ENCODE results near the gene NFATC1. TPM values are rescaled to one million over a fixed set of nuclear protein-coding genes. Genes with fewer than 3 reads are reported as not detected.

The NFATC1 gene
- total RNA-seq, 2 donors from 2014 or later = 27.6 to 40.8 TPM

DNA sequence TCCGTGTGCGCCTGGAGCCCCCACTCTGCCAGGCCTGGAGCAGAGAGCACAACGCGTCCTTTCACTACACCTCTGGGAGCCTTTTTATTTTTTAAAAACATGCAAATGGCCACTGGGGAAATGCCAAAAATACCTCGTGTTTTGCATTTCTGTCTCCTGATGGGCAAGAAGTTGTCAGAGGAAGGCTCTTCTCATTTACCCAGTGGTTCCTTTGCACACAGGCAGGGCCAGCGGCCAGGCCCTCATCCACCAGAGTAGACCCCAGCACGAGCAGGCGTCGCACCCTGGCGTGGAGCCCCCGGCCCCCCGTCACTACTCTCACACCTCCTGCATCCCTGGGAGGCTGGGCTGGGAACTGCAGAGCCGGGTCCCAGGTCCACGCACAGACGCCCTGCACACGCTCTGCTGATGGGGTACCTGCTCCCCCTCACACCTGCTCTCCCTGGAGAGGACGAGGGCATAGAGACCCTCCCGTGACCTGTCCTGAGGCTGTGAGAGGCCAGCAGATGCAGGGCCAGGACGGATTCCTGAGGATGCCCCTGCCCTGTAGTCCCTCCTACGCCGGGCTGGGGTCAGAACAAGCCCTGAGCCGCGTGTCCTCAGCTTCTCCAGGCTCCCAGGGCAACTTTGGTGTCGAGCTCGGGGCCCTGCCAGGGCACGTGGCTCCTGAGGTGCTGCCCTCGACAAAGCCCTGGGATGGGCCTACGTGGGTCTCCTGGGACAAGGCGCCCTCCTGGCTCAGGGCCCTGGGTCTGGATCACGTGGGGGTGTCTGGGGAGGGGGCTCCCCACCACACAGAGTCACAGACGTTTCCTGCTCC lies 65.0 kb downstream of the NFATC1 start:
- H3K9me3 ChIP-seq = no peaks in the 10 kb centered on the region

GRCh38 chr18:79461627-79462026 lies 65.9 kb downstream of the NFATC1 start:
- ATAC-seq (ENCODE audit: insufficient number of reproducible peaks, low FRiP score, low read depth) = no peak
- Histone ChIP-seq H3K4me3 (no peak overlapping the region), H3K27ac (no peak overlapping the region), H3K9me3 (no peaks in the 10 kb centered on the region), H3K4me1 (ENCODE audit: control insufficient read depth in 1 of 2, low read depth in 2 of 2) (peaks cover 7 to 18% of the 10 kb centered on the region in 2 donors), H3K27me3 (replicated peaks; ENCODE audit: insufficient read depth) (no peaks in the 10 kb centered on the region), H3K36me3 (peaks cover 10% of the 10 kb centered on the region)
- no peak for DNase-seq (ENCODE audit: low spot score)
- TF ChIP-seq, protein P1, sequence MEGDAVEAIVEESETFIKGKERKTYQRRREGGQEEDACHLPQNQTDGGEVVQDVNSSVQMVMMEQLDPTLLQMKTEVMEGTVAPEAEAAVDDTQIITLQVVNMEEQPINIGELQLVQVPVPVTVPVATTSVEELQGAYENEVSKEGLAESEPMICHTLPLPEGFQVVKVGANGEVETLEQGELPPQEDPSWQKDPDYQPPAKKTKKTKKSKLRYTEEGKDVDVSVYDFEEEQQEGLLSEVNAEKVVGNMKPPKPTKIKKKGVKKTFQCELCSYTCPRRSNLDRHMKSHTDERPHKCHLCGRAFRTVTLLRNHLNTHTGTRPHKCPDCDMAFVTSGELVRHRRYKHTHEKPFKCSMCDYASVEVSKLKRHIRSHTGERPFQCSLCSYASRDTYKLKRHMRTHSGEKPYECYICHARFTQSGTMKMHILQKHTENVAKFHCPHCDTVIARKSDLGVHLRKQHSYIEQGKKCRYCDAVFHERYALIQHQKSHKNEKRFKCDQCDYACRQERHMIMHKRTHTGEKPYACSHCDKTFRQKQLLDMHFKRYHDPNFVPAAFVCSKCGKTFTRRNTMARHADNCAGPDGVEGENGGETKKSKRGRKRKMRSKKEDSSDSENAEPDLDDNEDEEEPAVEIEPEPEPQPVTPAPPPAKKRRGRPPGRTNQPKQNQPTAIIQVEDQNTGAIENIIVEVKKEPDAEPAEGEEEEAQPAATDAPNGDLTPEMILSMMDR (IDR thresholded peaks at IDR 0.05) = no peak

More for the DNA sequence above, 65.0 kb downstream of the NFATC1 start:
- no peak overlapping the region for H3K4me3 ChIP-seq
- H3K27me3 ChIP-seq (replicated peaks; ENCODE audit: insufficient read depth) = no peaks in the 10 kb centered on the region
- peaks cover 10% of the 10 kb centered on the region for H3K36me3 ChIP-seq
- DNase-seq (ENCODE audit: low spot score) = no peak
- TF ChIP-seq, protein P1 (IDR thresholded peaks at IDR 0.05) = no peak
- peaks cover 7 to 18% of the 10 kb centered on the region in 2 donors for H3K4me1 ChIP-seq (ENCODE audit: control insufficient read depth in 1 of 2, low read depth in 2 of 2)
- no peak overlapping the region for H3K27ac ChIP-seq
- no peak for ATAC-seq (ENCODE audit: insufficient number of reproducible peaks, low FRiP score, low read depth)

DNA sequence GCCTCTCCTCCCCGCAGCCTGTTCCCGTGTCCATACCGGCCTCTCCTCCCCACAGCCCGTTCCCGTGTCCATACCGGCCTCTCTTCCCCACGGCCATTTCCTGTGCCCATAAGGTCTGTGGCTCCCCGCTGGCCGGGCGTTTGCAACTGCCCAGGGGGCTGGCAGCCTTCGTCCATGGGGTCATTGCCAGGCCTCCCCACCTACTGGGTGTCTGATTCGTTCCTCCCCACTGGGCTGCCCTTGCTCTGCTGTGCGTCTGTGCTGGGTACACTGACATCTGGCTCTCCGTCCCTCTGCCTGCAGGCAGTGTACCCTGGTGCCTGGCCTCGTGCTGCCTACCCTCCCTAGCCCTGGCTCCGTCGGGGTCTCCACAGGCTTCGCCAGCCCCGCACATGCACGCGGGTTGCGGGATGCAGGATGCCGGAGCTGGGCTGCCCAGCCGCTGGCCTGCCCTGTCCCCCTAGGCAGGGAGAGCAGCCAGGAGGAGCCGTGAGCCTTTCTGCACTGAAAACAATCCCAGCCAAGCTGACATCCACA lies 67.8 kb downstream of the NFATC1 start:
- no peaks in the 10 kb centered on the region for H3K27me3 ChIP-seq (replicated peaks; ENCODE audit: insufficient read depth)
- H3K9me3 ChIP-seq = no peaks in the 10 kb centered on the region
- H3K27ac ChIP-seq = no peak overlapping the region
- H3K36me3 ChIP-seq = peaks cover 14% of the 10 kb centered on the region
- DNase-seq (ENCODE audit: low spot score) (no peak), ATAC-seq (ENCODE audit: insufficient number of reproducible peaks, low FRiP score, low read depth) (no peak)
- TF ChIP-seq, protein P1 (IDR thresholded peaks at IDR 0.05) = no peak
- H3K4me1 ChIP-seq (ENCODE audit: control insufficient read depth in 1 of 2, low read depth in 2 of 2) = peaks cover 7 to 8% of the 10 kb centered on the region in 2 donors
- H3K4me3 ChIP-seq = no peak overlapping the region

GRCh38 chr18:79465392-79465991 lies 69.8 kb downstream of the NFATC1 start:
- Histone ChIP-seq H3K27me3 (replicated peaks; ENCODE audit: insufficient read depth) (no peaks in the 10 kb centered on the region), H3K36me3 (peaks cover 26% of the 10 kb centered on the region), H3K4me1 (ENCODE audit: control insufficient read depth in 1 of 2, low read depth in 2 of 2) (peaks cover 0 to under 1% of the 10 kb centered on the region in 2 donors), H3K9me3 (no peaks in the 10 kb centered on the region), H3K4me3 (no peak overlapping the region), H3K27ac (no peak overlapping the region)
- TF ChIP-seq, protein P1 (IDR thresholded peaks at IDR 0.05) = no peak
- DNase-seq (ENCODE audit: low spot score) (no peak), ATAC-seq (ENCODE audit: insufficient number of reproducible peaks, low FRiP score, low read depth) (no peak)

DNA sequence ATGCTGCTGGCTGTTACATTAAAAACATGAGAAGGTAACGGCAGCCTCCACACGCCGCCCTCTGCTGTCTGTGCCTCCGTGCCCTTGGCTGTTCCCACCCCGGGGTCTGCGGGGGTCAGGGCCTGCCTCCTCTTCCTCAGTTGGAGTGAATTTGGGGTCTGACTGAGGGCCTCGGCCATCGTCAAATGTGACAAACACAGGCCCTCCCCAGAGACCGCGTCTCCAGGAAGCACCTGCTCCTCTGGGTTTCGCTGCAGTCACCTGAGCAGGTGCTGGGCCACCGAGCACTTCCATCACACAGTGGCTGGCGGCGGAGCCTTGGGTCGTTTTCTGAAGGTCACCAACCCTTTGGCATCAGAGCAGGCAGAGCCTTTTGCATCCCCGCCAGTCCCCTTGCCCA lies 70.9 kb downstream of the NFATC1 start:
- Histone ChIP-seq H3K36me3 (peaks cover 24% of the 10 kb centered on the region), H3K9me3 (no peaks in the 10 kb centered on the region), H3K4me3 (no peak overlapping the region), H3K27ac (no peak overlapping the region), H3K4me1 (ENCODE audit: control insufficient read depth in 1 of 2, low read depth in 2 of 2) (peaks cover 0 to 2% of the 10 kb centered on the region in 2 donors), H3K27me3 (replicated peaks; ENCODE audit: insufficient read depth) (no peaks in the 10 kb centered on the region)
- TF ChIP-seq, protein P1 (IDR thresholded peaks at IDR 0.05) = no peak
- DNase-seq (ENCODE audit: low spot score) (no peak), ATAC-seq (ENCODE audit: insufficient number of reproducible peaks, low FRiP score, low read depth) (no peak)
